Activated effector memory CD4-positive, alpha-beta T cell treated with anti-CD3 and anti-CD28 coated beads, Interleukin-2, amount 50 U/mL, for 16 hours (primary cell): ENCODE data around the gene KDM5A.
A peak's percentile ranks its signal among the peaks of the same experiment; 100 is the strongest.
"Not testable (repeated sequence)": the region's sequence is repeated elsewhere in the genome, so short reads cannot be mapped to it uniquely, and the experiment has no call there.

Experiments
- DNase-seq: peaks from one replicate; pipeline ENCODE4 v3.0.0-alpha.2; 2020

The KDM5A gene

DNA sequence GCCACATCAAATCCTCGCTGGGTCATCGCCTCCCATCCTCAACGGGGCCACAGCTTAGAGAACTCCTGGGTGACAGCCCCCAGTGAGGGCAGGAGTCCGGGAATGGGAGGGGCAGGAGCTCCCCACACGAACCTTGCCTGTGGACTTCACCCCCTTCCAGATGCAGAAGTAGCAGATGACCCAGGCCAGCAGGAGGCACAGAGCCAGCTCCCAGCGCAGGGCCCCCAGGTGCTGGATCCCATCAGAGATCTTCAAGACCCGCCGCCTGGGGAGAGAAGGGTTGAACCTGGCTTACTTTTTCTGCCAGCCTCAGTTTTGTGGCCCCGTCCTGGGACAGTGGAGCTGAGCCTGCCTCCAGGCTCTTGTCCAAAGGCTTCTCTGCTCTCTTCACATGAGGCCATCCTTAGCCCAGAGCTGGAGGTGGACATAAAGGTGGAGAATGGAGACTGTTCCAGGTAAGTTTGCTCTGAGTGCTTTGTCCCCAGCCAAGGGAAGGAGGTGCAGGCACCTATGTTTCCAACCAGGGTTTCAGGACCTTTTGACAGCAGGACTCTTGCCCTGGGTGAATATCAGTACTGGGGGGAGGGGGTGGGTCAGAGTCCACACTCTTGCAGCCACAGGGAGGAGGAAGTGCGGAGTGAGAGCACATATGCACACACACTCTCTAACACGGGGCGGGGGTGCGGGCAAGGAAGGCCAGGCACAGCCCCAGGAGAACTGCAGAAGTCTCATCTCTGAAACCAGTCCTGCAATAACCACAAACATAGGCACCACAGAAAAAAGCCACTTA, 151.9 kb downstream of the KDM5A start:
- peak; percentile 43 for DNase-seq

GRCh38 chr12:236445-236844, 152.7 kb downstream of the KDM5A start:
- no peak for DNase-seq

DNA sequence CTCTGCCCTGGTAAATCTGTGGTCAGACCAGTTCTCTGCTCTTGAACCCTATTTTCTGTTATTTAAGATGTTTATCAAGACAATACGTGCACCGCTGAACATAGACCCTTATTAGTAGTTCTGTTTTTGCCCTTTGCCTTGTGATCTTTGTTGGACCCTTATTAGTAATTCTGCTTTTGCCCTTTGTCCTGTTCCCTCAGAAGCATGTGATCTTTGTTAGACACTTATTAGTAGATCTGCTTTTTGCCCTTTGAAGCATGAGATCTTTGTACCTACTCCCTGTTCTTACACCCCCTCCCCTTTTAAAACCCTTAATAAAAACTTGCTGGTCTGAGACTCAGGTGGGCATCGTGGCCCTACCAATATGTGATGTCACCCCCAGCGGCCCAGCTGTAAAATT, 153.2 kb downstream of the KDM5A start:
- not testable (repeated sequence) for DNase-seq

DNA sequence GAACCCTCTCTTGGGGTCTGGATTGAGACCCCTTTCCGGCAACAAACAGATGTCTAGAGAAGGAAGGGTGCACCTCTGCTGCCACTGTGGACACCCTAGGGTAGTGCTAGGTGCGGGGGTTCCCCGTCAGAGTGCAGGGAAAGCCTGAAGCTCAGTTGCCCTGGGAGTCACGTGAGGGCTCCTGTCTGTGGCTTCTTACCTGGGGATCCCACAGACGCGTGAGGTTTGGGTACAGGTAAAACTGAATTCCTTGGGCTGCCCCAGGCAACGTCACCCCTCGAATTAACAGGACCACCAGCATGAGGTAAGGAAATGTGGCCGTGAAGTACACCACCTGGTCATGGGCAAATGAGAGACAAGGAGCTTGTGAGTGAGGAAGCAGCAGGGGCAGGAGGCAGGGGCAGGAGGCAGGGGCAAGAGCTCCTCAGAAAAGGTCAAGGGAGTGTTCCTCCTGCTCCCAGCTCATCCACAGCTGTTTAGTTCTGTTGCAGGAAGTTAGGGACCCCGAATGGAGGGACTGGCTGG, 154.2 kb downstream of the KDM5A start:
- peak; percentile 38 for DNase-seq

GRCh38 chr12:234019-234418, 155.1 kb downstream of the KDM5A start:
- peak; percentile 44 for DNase-seq

DNA sequence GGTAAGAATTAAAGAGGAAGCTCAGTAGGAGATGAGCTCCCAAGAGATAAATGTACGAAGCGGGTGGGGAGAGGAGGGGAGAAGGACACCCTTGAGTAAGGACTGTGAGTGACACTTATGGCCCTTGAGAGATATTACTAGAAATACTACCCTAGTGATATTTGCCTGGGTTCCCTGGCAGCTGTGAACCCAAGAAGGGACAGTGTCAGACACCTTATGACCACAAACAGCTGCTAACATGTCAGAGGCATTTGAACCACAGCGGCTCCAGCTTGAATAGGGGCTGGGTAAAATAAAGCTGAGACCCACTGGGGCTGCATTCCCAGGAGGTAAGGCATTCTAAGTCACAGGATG, 155.5 kb downstream of the KDM5A start:
- peak; percentile 16 for DNase-seq

- DNase-seq: peak; percentile 50
Observed at GRCh38 chr12:232731-233614, 156.1 kb downstream of the KDM5A start.

DNA sequence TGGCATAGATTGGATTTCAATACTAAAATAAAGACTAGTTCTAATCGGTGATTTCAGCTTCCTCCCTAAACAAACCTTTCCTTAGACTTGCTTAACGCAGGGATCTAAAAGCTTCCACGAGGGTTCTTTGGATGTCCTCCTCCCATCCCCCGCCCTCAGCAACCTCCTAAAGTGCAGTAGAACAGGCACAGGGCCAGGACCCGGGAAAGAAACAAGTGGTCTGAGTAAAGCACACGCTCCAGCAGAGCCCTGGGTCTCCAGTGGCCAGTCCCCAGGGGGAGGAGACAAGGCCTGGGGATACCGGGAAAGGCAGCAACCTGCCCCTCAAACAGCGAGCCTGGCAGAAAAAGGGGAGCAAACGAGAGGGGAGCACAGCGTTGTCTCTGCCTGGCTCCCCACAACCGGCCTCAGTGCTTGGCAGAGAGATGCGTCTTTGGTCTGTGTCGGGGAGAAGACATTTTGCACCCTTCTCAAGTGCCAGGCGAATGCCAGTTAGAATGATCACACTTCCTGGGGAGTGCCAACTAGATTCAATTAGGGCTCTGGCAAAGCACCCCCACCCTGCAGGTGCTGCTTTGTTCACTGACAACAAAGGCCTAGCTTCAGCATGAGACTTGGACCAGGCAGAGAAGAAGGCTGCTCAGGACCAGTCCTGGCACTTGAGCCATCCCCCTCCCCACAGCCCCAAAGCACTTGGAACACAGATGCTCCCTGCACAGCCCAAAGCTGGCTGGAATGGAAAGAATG, 158.0 kb downstream of the KDM5A start:
- DNase-seq: peak; percentile 41
